Testis (tissue), 3 donors: Measurements from ENCODE around the gene NR5A1. TPM values are rescaled to one million over a fixed set of nuclear protein-coding genes. Genes with fewer than 3 reads are reported as not detected.

ENCODE experiments used
- DNase-seq: peaks from one replicate; pipeline ENCODE4 v3.0.0-alpha.2; 2019
- H3K27ac ChIP-seq, 2 donors: fragments of 200-600 bp; sonication (generic); one replicate each; pipeline ENCODE4 v1.5.1; 2019
- H3K27me3 ChIP-seq: fragments of 200-600 bp; sonication (generic); one replicate; pipeline ENCODE4 v1.5.1; 2019
- H3K36me3 ChIP-seq: fragments of 200-600 bp; sonication (generic); one replicate; pipeline ENCODE4 v1.5.1; 2017; ENCODE audit warnings: low read depth; ENCODE audit errors: missing control alignments
- H3K4me1 ChIP-seq: fragments of 200-600 bp; sonication (generic); one replicate; pipeline ENCODE4 v1.5.1; 2019
- H3K4me3 ChIP-seq, 2 donors: fragments of 200-600 bp; sonication (generic); one replicate each; pipeline ENCODE4 v1.5.1; 2017 to 2019
- H3K9me3 ChIP-seq: fragments of 200-600 bp; sonication (generic); one replicate; pipeline ENCODE4 v1.5.1; 2017
- CTCF ChIP-seq, 3 experiments: fragments of 450-650 bp in 2 of 3; fragments of 200-600 bp in 1 of 3; sonication (generic) in 1 of 3; IDR thresholded peaks; one replicate each; pipeline ENCODE4 v1.5.1; 2016 to 2019; ENCODE audit warnings: antibody characterized with exemption in 3 of 3, mild to moderate bottlenecking in 2 of 3, moderate library complexity in 1 of 3
- POLR2A ChIP-seq: fragments of 450-650 bp; IDR thresholded peaks from one replicate; pipeline ENCODE4 v1.6.1; 2017; ENCODE audit warnings: antibody characterized with exemption, mild to moderate bottlenecking, moderate library complexity
- WGBS, 2 donors: methylation state at CpG; one replicate each; pipeline ENCODE4 v1.1.5; 2018; 5-methylcytosine and 5-hydroxymethylcytosine counted together
- intact Hi-C: fragments of 100-400 bp; cut with DNase I; formaldehyde crosslinking; loops from one replicate; pipeline ENCODE4 v1.15.1; 2023; ENCODE audit warnings: low total_unique reads
- polyA plus RNA-seq: library from polyadenylated mRNA; stranded (reverse); fragments of 350-450 nt; fragmentation: Illumina TruSeq; extraction: RNeasy Lipid Tissue Mini Kit (QIAGEN cat#74804); gene quantifications from one replicate; pipeline ENCODE4 v1.2.3, GENCODE V29; 2014; ENCODE audit warnings: low read depth, low replicate concordance; ENCODE audit not compliant: insufficient read depth
- total RNA-seq, 2 donors: library from RNA; depleted of rRNA; stranded (reverse); fragments of >200 nt; gene quantifications; one replicate each; pipeline ENCODE4 v1.2.3, GENCODE V29; 2016

NR5A1 gene
- total and polyA plus RNA-seq, 3 donors from 2014 or later, result 28.7 to 65.2 (median 43.5) TPM

- no peaks in the 10 kb centered on the region for H3K36me3 ChIP-seq
- H3K4me3 ChIP-seq, result no peak overlapping the region
- H3K27me3 ChIP-seq, result no peaks in the 10 kb centered on the region
- intact Hi-C loops, result no loop called here
- H3K27ac ChIP-seq, result no peak overlapping the region
- TF ChIP-seq CTCF (IDR thresholded peaks at IDR 0.05) (no peak), POLR2A (no peak)
- no peaks in the 10 kb centered on the region for H3K9me3 ChIP-seq
- no peak for DNase-seq
- WGBS, 2 donors, result 84 to 88% methylated on average over 8 of the region's 8 CpGs
- H3K4me1 ChIP-seq, result no peaks in the 10 kb centered on the region
Measured at GRCh38 chr9:124457887-124458431, 49.2 kb downstream of the NR5A1 start.

- Histone ChIP-seq H3K27me3 (no peaks in the 10 kb centered on the region), H3K36me3 (no peaks in the 10 kb centered on the region), H3K9me3 (no peaks in the 10 kb centered on the region), H3K27ac (no peak overlapping the region), H3K4me3 (no peak overlapping the region), H3K4me1 (no peaks in the 10 kb centered on the region)
- no peak for DNase-seq
- TF ChIP-seq CTCF (IDR thresholded peaks at IDR 0.05) (no peak), POLR2A (no peak)
- WGBS, 2 donors, result 90 to 91% methylated on average over 14 to 18 of the region's 18 CpGs
- intact Hi-C loops, result no loop called here
Measured at GRCh38 chr9:124457079-124457886, 49.9 kb downstream of the NR5A1 start.

- WGBS, 2 donors, result 78 to 79% methylated on average over 10 to 15 of the region's 15 CpGs
Measured at GRCh38 chr9:124456341-124457078, 50.7 kb downstream of the NR5A1 start.

GRCh38 chr9:124455820-124456219, 51.4 kb downstream of the NR5A1 start:
- H3K4me3 ChIP-seq, result no peak overlapping the region
- WGBS, 2 donors, result 76 to 90% methylated on average over 7 of the region's 7 CpGs
- peaks cover 2% of the 10 kb centered on the region for H3K4me1 ChIP-seq
- no peak overlapping the region for H3K27ac ChIP-seq
- TF ChIP-seq POLR2A, result no peak
- TF ChIP-seq CTCF (IDR thresholded peaks at IDR 0.05), result no peak
- H3K27me3 ChIP-seq, result no peaks in the 10 kb centered on the region
- no peaks in the 10 kb centered on the region for H3K36me3 ChIP-seq
- no peaks in the 10 kb centered on the region for H3K9me3 ChIP-seq
- DNase-seq, result no peak
- intact Hi-C loops, result no loop called here

More at GRCh38 chr9:124456341-124457078, 50.7 kb downstream of the NR5A1 start:
- no peak for TF ChIP-seq CTCF (IDR thresholded peaks at IDR 0.05)
- TF ChIP-seq POLR2A, result no peak
- H3K9me3 ChIP-seq, result no peaks in the 10 kb centered on the region
- intact Hi-C loops, result no loop called here
- H3K4me3 ChIP-seq, result no peak overlapping the region
- no peaks in the 10 kb centered on the region for H3K4me1 ChIP-seq
- DNase-seq, result no peak
- H3K36me3 ChIP-seq, result no peaks in the 10 kb centered on the region
- no peaks in the 10 kb centered on the region for H3K27me3 ChIP-seq
- no peak overlapping the region for H3K27ac ChIP-seq
